Metanephros (tissue), 1 donor: ENCODE results near the gene FAM72B. TPM values are rescaled to one million over a fixed set of nuclear protein-coding genes. Genes with fewer than 3 reads are reported as not detected.

Experiments
- total RNA-seq: library from RNA; depleted of rRNA; stranded (reverse); fragments of >200 nt; gene quantifications from one replicate; pipeline ENCODE4 v1.2.3, GENCODE V29; 2014

The FAM72B gene
- 2.2 TPM for total RNA-seq

DNA sequence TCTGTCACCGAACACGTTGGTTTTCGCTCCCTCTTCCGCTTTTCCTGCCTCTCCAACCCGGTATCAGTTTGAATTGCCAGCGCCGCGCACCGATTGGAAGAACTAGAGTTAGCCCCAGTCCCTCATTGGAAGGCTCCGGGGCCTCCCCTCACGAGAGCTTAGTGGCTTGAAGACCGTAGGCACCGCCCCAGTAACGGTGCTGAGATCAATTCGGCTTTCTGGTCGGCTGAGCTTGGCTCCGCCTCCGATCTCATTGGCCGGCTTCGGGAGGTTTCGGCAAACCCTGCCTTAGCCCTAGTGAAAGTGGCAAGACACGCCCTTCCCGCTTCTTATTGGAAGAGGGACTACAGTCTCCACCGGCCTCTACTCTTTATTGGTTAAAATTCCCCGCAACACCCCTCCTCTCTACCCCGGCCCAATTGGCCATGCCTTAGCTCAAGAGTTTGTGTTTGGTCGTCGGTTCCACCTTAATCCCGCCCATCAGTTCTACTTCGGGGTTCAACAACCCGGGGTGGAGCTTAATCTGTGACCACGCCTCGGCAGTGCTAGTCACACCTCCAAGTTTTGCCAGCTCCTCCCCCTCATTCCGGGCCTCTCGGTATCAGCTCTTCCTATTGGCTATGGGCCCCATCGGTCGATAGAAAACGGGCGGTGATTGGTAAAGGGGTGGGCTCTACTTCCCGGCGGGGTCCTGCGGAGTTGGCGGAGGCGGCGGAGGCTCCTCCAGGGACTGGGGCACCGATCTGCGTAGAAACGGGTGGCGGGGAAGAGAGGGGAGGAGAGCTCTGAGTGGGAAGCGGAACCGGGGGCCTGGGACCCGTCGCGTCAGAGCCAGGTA is at the start of gene FAM72B, which contains the start of gene SRGAP2C:
Gene FAM72B (minus strand): TSS at position 51 of the 838 bp plus-strand sequence. CDS start 851 bp downstream, outside the sequence.
Gene SRGAP2C (plus strand): TSS at position 686 of the 838 bp plus-strand sequence. CDS start 2,472 bp downstream, outside the sequence.

Other genes with a start within 250 kb of the FAM72B start
- 20.4 TPM for gene SRGAP2C, start 635 bp upstream of the FAM72B start, total RNA-seq